Chondrocyte (in vitro differentiated cells): ENCODE measurements around the gene JPT1. TPM values are rescaled to one million over a fixed set of nuclear protein-coding genes. Genes with fewer than 3 reads are reported as not detected.
"Not testable (repeated sequence)": the region's sequence is repeated elsewhere in the genome, so short reads cannot be mapped to it uniquely, and the experiment has no call there.

Experiments
- DNase-seq: peaks from one replicate; pipeline ENCODE4 v3.0.0; 2021; ENCODE audit warnings: mixed read lengths, low spot score
- H3K27ac Mint-ChIP-seq: one replicate; pipeline ENCODE4 v1.8.0; 2021; ENCODE audit warnings: mild to moderate bottlenecking, moderate library complexity, mixed read lengths; ENCODE audit not compliant: unreplicated experiment
- H3K27me3 Mint-ChIP-seq: 2 replicates; pipeline ENCODE4 v1.8.0; 2021; ENCODE audit warnings: low read depth, mixed read lengths
- H3K36me3 Mint-ChIP-seq: 2 replicates; pipeline ENCODE4 v1.8.0; 2021; ENCODE audit warnings: low read depth, mixed read lengths
- H3K4me1 Mint-ChIP-seq: 2 replicates; pipeline ENCODE4 v1.8.0; 2021; ENCODE audit warnings: low read depth, mild to moderate bottlenecking, mixed read lengths
- H3K4me3 Mint-ChIP-seq: one replicate; pipeline ENCODE4 v1.8.0; 2021; ENCODE audit warnings: mild to moderate bottlenecking, moderate library complexity, mixed read lengths; ENCODE audit not compliant: unreplicated experiment
- H3K9me3 Mint-ChIP-seq: 2 replicates; pipeline ENCODE4 v1.8.0; 2021; ENCODE audit warnings: low read depth, mixed read lengths
- CTCF ChIP-seq: fragments of 200-600 bp; sonication (generic); IDR thresholded peaks from 2 replicates; pipeline ENCODE4 v1.5.0; 2021; ENCODE audit warnings: antibody characterized with exemption, mild to moderate bottlenecking, moderate library complexity
- total RNA-seq: library from RNA; stranded (reverse); gene quantifications from 3 replicates; pipeline ENCODE4 v1.2.1, GENCODE V29; 2021

Gene JPT1
- total RNA-seq, 1 donor from 2014 or later, result 90.4 TPM

- Mint-ChIP-seq H3K4me1 (peaks cover 10% of the 10 kb centered on the region), H3K9me3 (no peaks in the 10 kb centered on the region), H3K27ac (peak overlapping the region; percentile 81), H3K4me3 (peak overlapping the region; percentile 85), H3K36me3 (peaks cover 3% of the 10 kb centered on the region), H3K27me3 (no peaks in the 10 kb centered on the region)
- peak; percentile 67 for TF ChIP-seq CTCF
- no peak for DNase-seq
Observed at GRCh38 chr17:75130632-75131277, 23.6 kb downstream of the JPT1 start.

GRCh38 chr17:75130059-75130631, 24.2 kb downstream of the JPT1 start:
- peaks cover 3% of the 10 kb centered on the region for H3K36me3 Mint-ChIP-seq
- H3K4me3 Mint-ChIP-seq, result peak overlapping the region; percentile 85
- no peaks in the 10 kb centered on the region for H3K27me3 Mint-ChIP-seq
- peaks cover 12% of the 10 kb centered on the region for H3K4me1 Mint-ChIP-seq
- no peaks in the 10 kb centered on the region for H3K9me3 Mint-ChIP-seq
- peak; percentile 92 for DNase-seq
- TF ChIP-seq CTCF, result no peak
- H3K27ac Mint-ChIP-seq, result no peak overlapping the region

GRCh38 chr17:75129576-75129975, 24.7 kb downstream of the JPT1 start:
- peak overlapping the region; percentile 12 for H3K4me3 Mint-ChIP-seq

GRCh38 chr17:75128694-75129505, 25.4 kb downstream of the JPT1 start:
- Mint-ChIP-seq H3K36me3 (peaks cover 3% of the 10 kb centered on the region), H3K27ac (no peak overlapping the region), H3K4me1 (peaks cover 24% of the 10 kb centered on the region), H3K9me3 (no peaks in the 10 kb centered on the region), H3K27me3 (no peaks in the 10 kb centered on the region), H3K4me3 (no peak overlapping the region)
- no peak for TF ChIP-seq CTCF
- DNase-seq, result peak; percentile 92

More at GRCh38 chr17:75129576-75129975, 24.7 kb downstream of the JPT1 start:
- DNase-seq, result peak; percentile 61
- H3K9me3 Mint-ChIP-seq, result no peaks in the 10 kb centered on the region
- H3K27me3 Mint-ChIP-seq, result no peaks in the 10 kb centered on the region
- peaks cover 18% of the 10 kb centered on the region for H3K4me1 Mint-ChIP-seq
- no peak overlapping the region for H3K27ac Mint-ChIP-seq
- H3K36me3 Mint-ChIP-seq, result peaks cover 3% of the 10 kb centered on the region
- TF ChIP-seq CTCF, result no peak

- peak; percentile 25 for DNase-seq
- not testable (repeated sequence) for H3K27me3 Mint-ChIP-seq, H3K9me3 Mint-ChIP-seq, H3K36me3 Mint-ChIP-seq, H3K4me3 Mint-ChIP-seq
- Mint-ChIP-seq H3K27ac (peak overlapping the region; percentile 66), H3K4me1 (peaks cover 26% of the 10 kb centered on the region)
Observed at GRCh38 chr17:75127936-75128335, 26.4 kb downstream of the JPT1 start.
